PFSK-1 (cell line): ENCODE measurements around the gene WDR53.

Source experiments
- FOXP2 ChIP-seq: optimal IDR thresholded peaks from 2 replicates; pipeline ENCODE3; 2011; ENCODE audit warnings: borderline replicate concordance, control low read depth, inconsistent platforms; ENCODE audit not compliant: insufficient read depth; ENCODE audit errors: extremely low read length, extremely low read depth
- POLR2AphosphoS5 ChIP-seq: IDR thresholded peaks from 2 replicates; pipeline ENCODE4 v1.6.1; 2012; ENCODE audit warnings: low read depth, mild to moderate bottlenecking, control low read depth, low read length, moderate library complexity
- SIN3A ChIP-seq: IDR thresholded peaks from 2 replicates; pipeline ENCODE4 v1.6.1; 2012; ENCODE audit warnings: mild to moderate bottlenecking, low read length, moderate library complexity, borderline replicate concordance; ENCODE audit not compliant: insufficient read depth
- TAF1 ChIP-seq: IDR thresholded peaks from 2 replicates; pipeline ENCODE4 v1.6.1; 2012; ENCODE audit warnings: low read length, control low read depth, borderline replicate concordance; ENCODE audit not compliant: insufficient read depth
- TF ChIP-seq, protein P1 (sequence below), 2 experiments: IDR thresholded peaks; 2 replicates each; pipeline versions ENCODE4 v1.6.1 to v1.8.0; 2011 to 2012; ENCODE audit warnings: low read depth in 2 of 2, low read length in 2 of 2, control low read depth in 1 of 2, inconsistent platforms in 1 of 2, mild to moderate bottlenecking in 1 of 2, moderate library complexity in 1 of 2; ENCODE audit not compliant: insufficient read depth in 1 of 2

The WDR53 gene

GRCh38 chr3:196599734-196600128, 31.4 kb upstream of the WDR53 start:
- TF ChIP-seq TAF1 (no peak), POLR2AphosphoS5 (no peak), FOXP2 (no peak), SIN3A (no peak)
- TF ChIP-seq, protein P1, sequence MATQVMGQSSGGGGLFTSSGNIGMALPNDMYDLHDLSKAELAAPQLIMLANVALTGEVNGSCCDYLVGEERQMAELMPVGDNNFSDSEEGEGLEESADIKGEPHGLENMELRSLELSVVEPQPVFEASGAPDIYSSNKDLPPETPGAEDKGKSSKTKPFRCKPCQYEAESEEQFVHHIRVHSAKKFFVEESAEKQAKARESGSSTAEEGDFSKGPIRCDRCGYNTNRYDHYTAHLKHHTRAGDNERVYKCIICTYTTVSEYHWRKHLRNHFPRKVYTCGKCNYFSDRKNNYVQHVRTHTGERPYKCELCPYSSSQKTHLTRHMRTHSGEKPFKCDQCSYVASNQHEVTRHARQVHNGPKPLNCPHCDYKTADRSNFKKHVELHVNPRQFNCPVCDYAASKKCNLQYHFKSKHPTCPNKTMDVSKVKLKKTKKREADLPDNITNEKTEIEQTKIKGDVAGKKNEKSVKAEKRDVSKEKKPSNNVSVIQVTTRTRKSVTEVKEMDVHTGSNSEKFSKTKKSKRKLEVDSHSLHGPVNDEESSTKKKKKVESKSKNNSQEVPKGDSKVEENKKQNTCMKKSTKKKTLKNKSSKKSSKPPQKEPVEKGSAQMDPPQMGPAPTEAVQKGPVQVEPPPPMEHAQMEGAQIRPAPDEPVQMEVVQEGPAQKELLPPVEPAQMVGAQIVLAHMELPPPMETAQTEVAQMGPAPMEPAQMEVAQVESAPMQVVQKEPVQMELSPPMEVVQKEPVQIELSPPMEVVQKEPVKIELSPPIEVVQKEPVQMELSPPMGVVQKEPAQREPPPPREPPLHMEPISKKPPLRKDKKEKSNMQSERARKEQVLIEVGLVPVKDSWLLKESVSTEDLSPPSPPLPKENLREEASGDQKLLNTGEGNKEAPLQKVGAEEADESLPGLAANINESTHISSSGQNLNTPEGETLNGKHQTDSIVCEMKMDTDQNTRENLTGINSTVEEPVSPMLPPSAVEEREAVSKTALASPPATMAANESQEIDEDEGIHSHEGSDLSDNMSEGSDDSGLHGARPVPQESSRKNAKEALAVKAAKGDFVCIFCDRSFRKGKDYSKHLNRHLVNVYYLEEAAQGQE (IDR thresholded peaks at IDR 0.05; ENCODE audit: insufficient read depth in 1 of 2, low read depth in 2 of 2, low read length in 2 of 2): no peak

DNA sequence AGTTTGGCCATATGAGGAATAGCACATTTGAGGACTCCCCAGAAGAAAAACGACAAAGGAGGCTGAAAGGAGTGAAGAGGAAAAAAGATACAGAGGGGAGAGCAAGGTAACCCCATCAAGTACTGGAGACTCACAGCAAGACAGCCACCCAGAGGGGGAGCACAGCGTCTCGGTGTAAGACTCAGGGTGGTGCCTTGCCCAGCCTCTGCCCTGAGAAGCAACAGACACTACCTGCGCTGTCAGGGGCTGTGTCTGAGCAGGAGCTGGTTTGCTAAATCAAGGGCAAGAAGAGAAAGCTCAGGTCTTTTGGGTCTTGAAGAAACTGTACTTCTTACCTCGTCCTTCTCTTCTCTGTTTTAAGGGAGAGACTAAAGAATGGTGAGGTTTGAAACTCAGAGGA, 28.0 kb upstream of the WDR53 start:
- TF ChIP-seq POLR2AphosphoS5: no peak
- no peak for TF ChIP-seq TAF1
- no peak for TF ChIP-seq SIN3A
- TF ChIP-seq FOXP2: no peak
- TF ChIP-seq, protein P1 (IDR thresholded peaks at IDR 0.05; ENCODE audit: insufficient read depth in 1 of 2, low read depth in 2 of 2, low read length in 2 of 2): no peak

DNA sequence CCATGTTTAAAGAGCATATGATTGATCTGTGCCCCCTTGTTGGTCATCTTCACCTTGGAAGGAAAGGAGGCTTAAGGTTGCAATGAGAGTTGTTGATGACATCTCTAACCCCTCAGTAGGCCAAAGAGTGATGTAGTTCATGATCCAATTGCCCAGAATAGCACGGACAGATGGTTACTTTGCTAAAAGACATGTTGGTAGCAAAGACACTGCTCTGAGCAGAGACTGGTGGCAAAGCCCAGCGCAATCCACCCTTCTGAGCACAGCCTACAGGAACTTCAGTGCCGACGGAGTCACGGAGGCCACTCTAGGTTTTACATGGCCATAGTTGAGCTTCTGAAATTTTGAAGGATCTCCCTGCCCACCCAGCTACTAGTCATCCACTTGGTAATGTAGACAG, 21.9 kb upstream of the WDR53 start:
- TF ChIP-seq, protein P1 (IDR thresholded peaks at IDR 0.05; ENCODE audit: insufficient read depth in 1 of 2, low read depth in 2 of 2, low read length in 2 of 2): no peak
- TF ChIP-seq SIN3A (no peak), POLR2AphosphoS5 (no peak)

DNA sequence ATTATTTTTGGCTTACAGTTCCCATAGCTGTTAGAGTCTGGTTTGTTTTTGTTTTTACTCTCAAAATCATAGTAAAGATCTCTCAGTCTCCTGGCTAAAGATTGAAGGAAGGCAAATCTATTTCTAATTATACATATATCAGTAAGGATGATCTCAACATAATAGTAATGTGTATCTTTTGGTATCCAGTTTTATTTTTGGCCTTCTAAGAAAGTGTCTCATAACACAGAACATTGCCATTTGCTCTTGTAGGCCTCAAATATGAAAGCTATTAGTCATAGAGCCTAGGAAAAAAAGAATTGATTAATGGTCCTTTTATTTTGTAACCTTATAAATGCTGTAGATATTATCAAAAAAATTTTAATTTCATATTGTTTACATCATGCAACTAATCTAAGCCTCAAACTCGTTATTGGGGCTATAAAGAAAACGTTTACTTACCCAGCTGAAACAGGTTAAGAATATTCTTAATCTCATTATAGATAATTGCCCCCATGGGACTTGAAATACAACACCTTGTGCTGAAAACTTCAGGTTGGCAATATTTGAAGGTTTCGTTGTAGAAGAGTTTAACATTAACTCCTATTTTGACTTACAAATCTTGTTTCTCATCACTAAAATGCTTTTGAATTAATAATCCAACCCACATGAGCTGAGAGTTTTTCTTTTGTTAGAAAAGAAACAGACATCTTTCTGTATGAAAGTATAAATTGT, 16.8 kb upstream of the WDR53 start:
- TF ChIP-seq TAF1 (no peak), POLR2AphosphoS5 (no peak), FOXP2 (no peak), SIN3A (no peak)
- TF ChIP-seq, protein P1 (IDR thresholded peaks at IDR 0.05; ENCODE audit: insufficient read depth in 1 of 2, low read depth in 2 of 2, low read length in 2 of 2): no peak

GRCh38 chr3:196572389-196572788, 4.0 kb upstream of the WDR53 start:
- TF ChIP-seq POLR2AphosphoS5 (no peak), TAF1 (no peak), FOXP2 (no peak), SIN3A (no peak)
- TF ChIP-seq, protein P1 (IDR thresholded peaks at IDR 0.05; ENCODE audit: insufficient read depth in 1 of 2, low read depth in 2 of 2, low read length in 2 of 2): no peak
